HG02885 (cell line): ENCODE measurements around the gene MAGEB1.

ENCODE experiments used
- ATAC-seq: cut with Tn5 transposase; IDR thresholded peaks from one replicate; pipeline ENCODE4 v1.9.1; 2021; ENCODE audit warnings: mild to moderate bottlenecking; ENCODE audit not compliant: unreplicated experiment, poor library complexity

Gene MAGEB1

DNA sequence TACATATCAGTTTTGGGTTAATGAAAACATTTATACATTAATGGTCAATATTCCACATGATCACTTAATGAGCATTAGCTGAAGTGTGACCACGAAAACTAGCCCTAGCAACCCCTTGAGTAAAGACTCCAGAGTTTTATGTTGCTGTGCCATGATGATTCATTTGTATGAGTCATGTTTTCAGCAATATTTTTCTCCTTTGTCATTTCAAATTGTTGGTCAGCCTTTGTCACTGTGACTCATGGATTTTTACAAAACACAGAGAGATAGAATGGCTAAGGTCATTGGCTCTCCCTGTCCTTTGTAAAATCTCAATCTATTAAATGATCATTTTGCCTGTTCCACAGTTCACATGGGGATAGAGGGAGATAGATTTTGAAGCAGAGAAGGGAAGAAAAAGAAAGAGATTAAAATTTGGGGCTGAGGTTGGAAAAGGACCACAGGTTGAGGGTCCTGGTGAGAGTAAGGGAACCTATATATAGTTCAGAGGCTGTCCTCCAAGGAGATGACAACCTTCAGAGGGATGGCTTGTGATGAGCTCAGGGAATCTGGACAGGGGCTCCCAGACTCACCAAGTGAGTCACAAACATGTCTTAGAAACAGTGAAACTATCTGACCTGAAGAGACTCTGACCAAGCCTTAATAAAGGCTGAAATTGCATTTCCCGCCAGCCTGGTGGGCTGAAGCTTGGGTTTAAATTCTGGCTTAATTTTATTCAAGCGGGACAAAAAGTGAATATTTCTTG, 36.7 kb downstream of the MAGEB1 start:
- ATAC-seq = no peak

DNA sequence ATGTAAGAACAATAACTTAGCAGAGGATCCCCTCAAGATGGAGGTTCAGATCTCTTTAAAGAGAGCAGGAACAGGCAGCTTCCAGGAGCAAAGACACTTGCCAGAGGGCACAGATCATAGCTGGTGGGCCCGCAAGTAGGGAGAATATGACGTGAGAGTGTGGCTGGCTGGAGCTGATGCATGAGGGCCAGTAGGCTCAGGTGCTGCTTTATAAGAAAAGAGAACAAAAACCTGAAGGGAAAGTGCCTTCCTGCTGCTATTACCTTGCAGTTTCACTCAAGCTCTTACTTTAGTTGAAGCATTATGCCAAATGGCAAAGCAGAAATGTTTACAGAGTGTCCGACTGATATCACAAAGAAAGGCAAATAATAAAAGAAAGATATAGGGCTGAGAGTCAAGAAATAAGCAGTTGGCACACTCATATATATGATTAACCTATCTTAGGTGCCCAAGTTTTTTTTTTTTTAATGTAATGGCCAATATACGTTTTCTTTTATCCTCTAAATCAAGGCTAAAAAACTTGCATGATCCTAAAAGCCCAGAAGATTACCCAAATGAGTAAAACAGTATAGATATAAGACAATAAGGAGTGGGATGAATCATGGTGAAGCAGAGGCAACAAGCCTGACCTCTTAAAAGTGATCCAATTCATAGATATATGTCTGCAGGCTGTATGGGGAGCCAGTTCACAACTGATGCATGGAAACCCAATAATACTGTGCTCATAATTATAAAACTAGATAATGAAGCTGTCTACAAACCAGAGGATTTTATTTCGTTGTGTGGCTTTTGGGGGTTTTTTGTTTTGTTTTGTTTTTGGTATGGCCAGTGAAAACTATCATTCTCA, 49.7 kb downstream of the MAGEB1 start:
- ATAC-seq = peak; percentile 47

DNA sequence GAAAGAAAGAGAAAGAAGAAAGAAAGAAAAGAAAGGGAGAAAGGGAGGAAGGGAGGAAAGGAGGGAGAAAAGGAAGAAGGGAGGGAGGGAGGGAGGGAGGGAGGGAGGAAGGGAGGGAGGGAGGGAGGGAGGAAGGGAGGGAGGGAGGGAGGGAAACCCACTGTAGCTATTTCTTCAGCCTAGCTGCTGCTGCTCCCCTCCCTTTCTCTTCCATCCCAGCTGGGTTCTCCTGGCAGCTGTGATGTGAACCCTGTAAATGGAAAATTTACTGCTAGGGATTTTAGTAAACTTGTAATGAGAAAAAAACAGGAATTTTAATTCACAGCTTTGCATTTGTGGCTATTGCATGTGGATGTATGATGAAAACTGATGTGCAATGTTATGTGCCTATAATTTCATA, 54.3 kb downstream of the MAGEB1 start:
- no peak for ATAC-seq
